ENCODE measurements around the gene NYNRIN.
A peak's percentile ranks its signal among the peaks of the same experiment; 100 is the strongest.
"Not testable (repeated sequence)": the region's sequence is repeated elsewhere in the genome, so short reads cannot be mapped to it uniquely, and the experiment has no call there.

The NYNRIN gene

DNA sequence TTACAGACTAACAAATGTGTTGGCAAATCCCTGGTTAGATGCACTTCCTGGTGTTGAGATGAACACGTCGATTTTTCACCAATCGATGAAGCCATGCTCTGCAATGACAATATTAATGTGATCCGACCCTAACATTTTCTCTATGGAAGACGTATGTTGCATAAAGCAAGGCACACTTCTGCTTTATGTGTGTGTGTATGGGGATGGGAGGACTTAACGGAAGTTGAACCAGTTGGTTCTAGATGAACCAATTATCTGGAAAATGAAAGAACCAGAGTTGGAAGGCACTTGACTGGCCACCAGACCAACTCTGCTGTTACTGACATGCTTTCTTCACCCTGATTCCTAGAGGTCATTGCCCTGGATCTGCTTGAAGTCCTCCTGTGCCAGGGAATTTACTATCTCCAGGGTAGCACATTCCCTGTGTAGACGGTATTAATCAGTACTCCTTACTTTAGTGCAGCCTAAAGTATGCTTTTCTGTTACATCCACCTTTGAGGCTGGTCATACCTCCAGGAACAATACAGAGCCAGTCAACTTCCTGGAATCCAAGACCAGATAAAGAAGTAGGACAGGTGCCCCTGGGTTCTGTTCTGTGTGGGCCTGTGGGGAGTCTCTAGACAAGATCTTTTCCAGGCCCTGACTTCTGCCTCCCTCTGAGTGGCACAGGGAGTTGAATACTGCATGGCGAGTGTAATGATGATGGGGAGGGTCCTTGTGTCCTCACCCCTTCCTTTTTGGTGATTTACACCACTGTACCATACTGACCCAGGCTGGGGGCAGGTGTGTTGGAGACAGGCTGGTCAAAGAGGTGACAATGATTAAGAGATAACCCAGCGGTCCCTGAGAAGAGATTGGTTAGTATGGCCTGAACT lies 39.7 kb downstream of the NYNRIN start:
- H3K9ac ChIP-seq (ENCODE audit: low read depth in 1 of 2, low read length in 2 of 2) = no peak overlapping the region
- H3K4me3 ChIP-seq (ENCODE audit: low read depth in 1 of 2, low read length in 2 of 2) = no peak overlapping the region
- no peaks in the 10 kb centered on the region for H3K9me3 ChIP-seq (ENCODE audit: control insufficient read depth in 1 of 2, low read length in 2 of 2)
- no peak overlapping the region for H3K27ac ChIP-seq (ENCODE audit: low read depth, low read length)
- H3K36me3 ChIP-seq (ENCODE audit: control insufficient read depth in 1 of 2, insufficient read depth in 2 of 2, low read length in 2 of 2) = peaks cover 38 to 55% of the 10 kb centered on the region in 2 donors
- H3K27me3 ChIP-seq (ENCODE audit: control insufficient read depth in 1 of 2, insufficient read depth in 2 of 2, low read length in 2 of 2) = no peaks in the 10 kb centered on the region
- peaks cover 24 to 27% of the 10 kb centered on the region in 2 donors for H3K4me1 ChIP-seq (ENCODE audit: control insufficient read depth in 1 of 2, insufficient read depth in 2 of 2, low read length in 2 of 2)

DNA sequence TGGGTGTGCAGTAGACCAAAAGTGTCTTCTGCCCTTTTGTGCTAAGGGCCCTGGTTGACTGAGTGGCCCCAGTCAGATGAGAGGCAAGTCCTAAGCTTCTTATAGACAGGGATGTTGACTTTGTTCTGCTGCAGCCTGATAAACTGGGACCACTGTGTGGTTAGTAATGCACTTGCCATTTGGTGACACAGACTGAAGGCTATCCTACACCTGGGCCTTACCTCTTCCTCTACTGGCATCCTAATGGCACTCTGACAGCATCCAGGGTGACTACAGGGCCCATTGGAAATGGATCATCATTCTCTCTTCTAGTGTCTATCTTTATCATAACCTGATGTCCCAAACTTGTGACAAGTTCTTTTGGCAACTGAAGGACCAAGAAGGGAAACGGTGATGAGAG lies 40.5 kb downstream of the NYNRIN start:
- no peak overlapping the region for H3K27ac ChIP-seq (ENCODE audit: low read depth, low read length)
- H3K4me3 ChIP-seq (ENCODE audit: low read depth in 1 of 2, low read length in 2 of 2) = no peak overlapping the region
- no peak overlapping the region for H3K9ac ChIP-seq (ENCODE audit: low read depth in 1 of 2, low read length in 2 of 2)
- H3K9me3 ChIP-seq (ENCODE audit: control insufficient read depth in 1 of 2, low read length in 2 of 2) = no peaks in the 10 kb centered on the region
- peaks cover 26 to 29% of the 10 kb centered on the region in 2 donors for H3K4me1 ChIP-seq (ENCODE audit: control insufficient read depth in 1 of 2, insufficient read depth in 2 of 2, low read length in 2 of 2)
- peaks cover 36 to 48% of the 10 kb centered on the region in 2 donors for H3K36me3 ChIP-seq (ENCODE audit: control insufficient read depth in 1 of 2, insufficient read depth in 2 of 2, low read length in 2 of 2)
- no peaks in the 10 kb centered on the region for H3K27me3 ChIP-seq (ENCODE audit: control insufficient read depth in 1 of 2, insufficient read depth in 2 of 2, low read length in 2 of 2)

DNA sequence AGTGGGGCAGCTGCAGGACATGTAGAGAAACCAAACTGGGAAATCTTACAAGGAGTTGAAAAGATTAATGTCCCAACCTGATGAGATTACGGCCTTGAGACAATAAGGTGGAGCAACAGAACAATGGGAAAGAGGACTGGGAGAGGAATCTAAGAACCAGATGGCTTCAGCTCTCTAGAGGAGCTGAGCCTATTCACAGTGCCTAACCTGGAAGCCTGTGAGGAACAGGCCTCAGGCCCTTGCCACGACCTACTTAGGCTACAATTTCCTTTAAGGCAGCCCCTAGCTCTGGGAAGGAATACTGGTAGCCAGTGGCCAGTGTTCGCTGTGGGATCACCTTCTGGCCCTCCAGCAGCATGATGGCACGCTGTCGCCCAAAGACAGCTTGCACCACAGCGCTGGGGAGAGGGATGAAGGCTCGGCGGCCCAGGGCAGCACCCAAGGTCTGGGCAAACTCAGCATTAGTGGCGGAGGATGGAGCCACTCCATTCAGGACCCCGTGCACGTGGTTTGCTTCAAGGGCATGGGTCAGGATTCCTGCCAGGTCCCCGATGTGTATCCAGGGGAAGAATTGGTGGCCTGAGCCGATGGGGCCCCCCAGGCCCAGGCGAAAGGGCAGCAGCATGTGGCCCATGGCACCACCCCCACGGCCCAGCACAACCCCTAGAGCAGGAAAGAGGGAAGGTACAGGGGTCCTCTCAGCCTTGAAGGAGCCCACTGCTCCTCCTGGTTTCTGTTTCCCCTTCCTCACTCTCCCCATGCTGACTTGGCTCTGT lies 41.2 kb downstream of the NYNRIN start:
- Histone ChIP-seq H3K4me1 (ENCODE audit: control insufficient read depth in 1 of 2, insufficient read depth in 2 of 2, low read length in 2 of 2) (peaks cover 26 to 29% of the 10 kb centered on the region in 2 donors), H3K9me3 (ENCODE audit: control insufficient read depth in 1 of 2, low read length in 2 of 2) (no peaks in the 10 kb centered on the region), H3K36me3 (ENCODE audit: control insufficient read depth in 1 of 2, insufficient read depth in 2 of 2, low read length in 2 of 2) (peaks cover 36 to 47% of the 10 kb centered on the region in 2 donors), H3K4me3 (ENCODE audit: low read depth in 1 of 2, low read length in 2 of 2) (no peak overlapping the region), H3K27ac (ENCODE audit: low read depth, low read length) (no peak overlapping the region), H3K9ac (ENCODE audit: low read depth in 1 of 2, low read length in 2 of 2) (no peak overlapping the region), H3K27me3 (ENCODE audit: control insufficient read depth in 1 of 2, insufficient read depth in 2 of 2, low read length in 2 of 2) (no peaks in the 10 kb centered on the region)

DNA sequence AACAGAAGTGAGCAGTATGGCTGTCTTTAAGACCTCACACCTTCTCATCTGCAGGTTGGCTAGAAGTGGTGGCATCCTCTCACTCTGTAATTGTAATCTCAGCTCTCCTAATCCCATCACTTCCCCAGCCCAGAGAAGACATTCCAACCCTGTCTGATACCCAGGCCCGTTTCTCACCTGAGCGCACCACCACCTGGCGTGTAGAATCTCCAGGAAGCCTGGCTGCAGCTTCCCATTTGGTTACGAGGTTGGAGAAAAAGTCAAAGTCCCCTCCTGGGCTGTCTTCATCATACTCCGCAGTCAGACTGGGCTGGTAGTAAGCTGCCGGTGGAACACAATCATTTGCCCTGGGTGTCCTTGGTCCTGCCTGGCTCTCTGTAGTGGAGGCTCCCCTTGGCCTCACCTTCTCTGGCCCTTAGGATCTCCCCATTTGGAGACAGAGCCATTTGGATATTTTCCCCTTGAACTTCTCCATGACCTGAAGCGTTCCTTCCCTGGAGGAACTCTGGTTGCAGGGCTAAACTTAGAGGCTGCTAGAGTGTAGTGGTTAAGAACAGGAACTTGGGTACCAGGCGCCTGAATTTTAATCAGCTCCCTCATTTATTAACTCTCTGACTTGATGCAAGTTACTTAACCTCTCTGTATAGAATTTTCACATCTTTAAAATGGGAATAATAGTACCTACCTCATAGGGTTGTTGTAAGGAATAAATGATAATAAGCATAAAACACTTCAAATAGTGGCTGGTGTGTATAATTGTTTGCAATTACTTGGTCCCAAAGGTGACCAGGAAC lies 42.0 kb downstream of the NYNRIN start:
- no peaks in the 10 kb centered on the region for H3K27me3 ChIP-seq (ENCODE audit: control insufficient read depth in 1 of 2, insufficient read depth in 2 of 2, low read length in 2 of 2)
- no peak overlapping the region for H3K4me3 ChIP-seq (ENCODE audit: low read depth in 1 of 2, low read length in 2 of 2)
- H3K9me3 ChIP-seq (ENCODE audit: control insufficient read depth in 1 of 2, low read length in 2 of 2) = no peaks in the 10 kb centered on the region
- H3K4me1 ChIP-seq (ENCODE audit: control insufficient read depth in 1 of 2, insufficient read depth in 2 of 2, low read length in 2 of 2) = peaks cover 26 to 29% of the 10 kb centered on the region in 2 donors
- peaks cover 35 to 47% of the 10 kb centered on the region in 2 donors for H3K36me3 ChIP-seq (ENCODE audit: control insufficient read depth in 1 of 2, insufficient read depth in 2 of 2, low read length in 2 of 2)
- H3K27ac ChIP-seq (ENCODE audit: low read depth, low read length) = no peak overlapping the region
- H3K9ac ChIP-seq (ENCODE audit: low read depth in 1 of 2, low read length in 2 of 2) = peak overlapping the region in 1 of 2 donors; percentile 7

GRCh38 chr14:24441485-24441884 lies 42.7 kb downstream of the NYNRIN start:
- Histone ChIP-seq H3K4me3 (ENCODE audit: low read depth in 1 of 2, low read length in 2 of 2) (peak overlapping the region; percentile 76 to 93), H3K36me3 (ENCODE audit: control insufficient read depth in 1 of 2, insufficient read depth in 2 of 2, low read length in 2 of 2) (peaks cover 33 to 43% of the 10 kb centered on the region in 2 donors), H3K27ac (ENCODE audit: low read depth, low read length) (no peak overlapping the region), H3K4me1 (ENCODE audit: control insufficient read depth in 1 of 2, insufficient read depth in 2 of 2, low read length in 2 of 2) (peaks cover 26 to 29% of the 10 kb centered on the region in 2 donors), H3K9me3 (ENCODE audit: control insufficient read depth in 1 of 2, low read length in 2 of 2) (no peaks in the 10 kb centered on the region), H3K27me3 (ENCODE audit: control insufficient read depth in 1 of 2, insufficient read depth in 2 of 2, low read length in 2 of 2) (no peaks in the 10 kb centered on the region), H3K9ac (ENCODE audit: low read depth in 1 of 2, low read length in 2 of 2) (peak overlapping the region; percentile 7 to 99)

GRCh38 chr14:24441904-24442239 lies 43.1 kb downstream of the NYNRIN start:
- no peaks in the 10 kb centered on the region for H3K9me3 ChIP-seq (ENCODE audit: control insufficient read depth in 1 of 2, low read length in 2 of 2)
- peaks cover 26 to 28% of the 10 kb centered on the region in 2 donors for H3K4me1 ChIP-seq (ENCODE audit: control insufficient read depth in 1 of 2, insufficient read depth in 2 of 2, low read length in 2 of 2)
- peak overlapping the region; percentile 76 to 93 for H3K4me3 ChIP-seq (ENCODE audit: low read depth in 1 of 2, low read length in 2 of 2)
- peaks cover 32 to 39% of the 10 kb centered on the region in 2 donors for H3K36me3 ChIP-seq (ENCODE audit: control insufficient read depth in 1 of 2, insufficient read depth in 2 of 2, low read length in 2 of 2)
- peak overlapping the region; percentile 99 for H3K27ac ChIP-seq (ENCODE audit: low read depth, low read length)
- no peaks in the 10 kb centered on the region for H3K27me3 ChIP-seq (ENCODE audit: control insufficient read depth in 1 of 2, insufficient read depth in 2 of 2, low read length in 2 of 2)
- peak overlapping the region; percentile 98 to 99 for H3K9ac ChIP-seq (ENCODE audit: low read depth in 1 of 2, low read length in 2 of 2)

DNA sequence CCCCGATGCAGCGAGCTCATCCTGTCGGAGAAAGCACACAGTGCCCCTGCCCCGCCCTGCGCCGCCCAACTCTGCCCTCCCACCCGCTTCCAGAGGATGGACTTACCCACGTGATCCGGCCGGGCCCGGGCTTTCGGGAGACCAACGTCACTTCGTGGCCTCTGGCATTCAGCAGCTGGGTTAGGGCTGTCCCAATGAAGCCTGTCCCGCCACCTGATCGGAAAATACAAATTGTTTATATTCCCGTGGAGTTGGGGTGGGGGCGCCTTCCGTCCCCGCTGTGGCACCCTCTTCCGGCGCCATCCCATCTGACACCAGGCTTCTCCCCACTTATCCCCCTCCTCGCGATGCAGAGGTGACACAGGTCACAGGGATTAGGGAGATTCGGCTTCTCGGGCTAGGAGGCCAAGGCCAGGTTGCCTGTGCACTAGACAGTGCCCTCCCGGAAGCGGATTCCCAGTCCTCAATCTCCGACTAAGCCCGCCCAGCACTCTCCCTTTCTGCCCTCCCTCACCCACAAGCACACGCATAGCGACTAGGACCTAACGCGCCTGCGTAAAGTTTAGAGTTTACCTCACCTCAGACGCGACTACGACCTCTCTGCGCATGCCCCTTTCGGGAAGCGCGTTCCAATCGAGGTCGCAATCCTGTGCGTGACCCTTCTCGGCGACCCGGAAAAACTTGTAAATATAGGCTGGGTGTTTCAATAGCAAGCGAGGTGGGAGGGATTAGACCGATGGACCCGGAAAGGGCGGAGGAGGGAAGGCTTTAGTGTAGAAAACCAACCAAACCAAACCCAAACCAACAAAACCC lies 43.6 kb downstream of the NYNRIN start, which contains the start of gene SDR39U1:
SDR39U1 (minus strand) TSS at position 537 of the 813 bp plus-strand sequence; CDS start at position 530, 7 bp downstream.
- H3K9ac ChIP-seq (ENCODE audit: low read depth in 1 of 2, low read length in 2 of 2) = peak within 1 kb of the TSS; percentile 98 to 99
- no peaks in the 10 kb centered on the region for H3K9me3 ChIP-seq (ENCODE audit: control insufficient read depth in 1 of 2, low read length in 2 of 2)
- H3K4me3 ChIP-seq (ENCODE audit: low read depth in 1 of 2, low read length in 2 of 2) = peak within 1 kb of the TSS; percentile 76 to 93
- H3K27ac ChIP-seq (ENCODE audit: low read depth, low read length) = peak within 1 kb of the TSS; percentile 99
- peaks cover 26 to 33% of the 10 kb centered on the region in 2 donors for H3K36me3 ChIP-seq (ENCODE audit: control insufficient read depth in 1 of 2, insufficient read depth in 2 of 2, low read length in 2 of 2)
- no peaks in the 10 kb centered on the region for H3K27me3 ChIP-seq (ENCODE audit: control insufficient read depth in 1 of 2, insufficient read depth in 2 of 2, low read length in 2 of 2)
- peaks cover 22 to 24% of the 10 kb centered on the region in 2 donors for H3K4me1 ChIP-seq (ENCODE audit: control insufficient read depth in 1 of 2, insufficient read depth in 2 of 2, low read length in 2 of 2)

DNA sequence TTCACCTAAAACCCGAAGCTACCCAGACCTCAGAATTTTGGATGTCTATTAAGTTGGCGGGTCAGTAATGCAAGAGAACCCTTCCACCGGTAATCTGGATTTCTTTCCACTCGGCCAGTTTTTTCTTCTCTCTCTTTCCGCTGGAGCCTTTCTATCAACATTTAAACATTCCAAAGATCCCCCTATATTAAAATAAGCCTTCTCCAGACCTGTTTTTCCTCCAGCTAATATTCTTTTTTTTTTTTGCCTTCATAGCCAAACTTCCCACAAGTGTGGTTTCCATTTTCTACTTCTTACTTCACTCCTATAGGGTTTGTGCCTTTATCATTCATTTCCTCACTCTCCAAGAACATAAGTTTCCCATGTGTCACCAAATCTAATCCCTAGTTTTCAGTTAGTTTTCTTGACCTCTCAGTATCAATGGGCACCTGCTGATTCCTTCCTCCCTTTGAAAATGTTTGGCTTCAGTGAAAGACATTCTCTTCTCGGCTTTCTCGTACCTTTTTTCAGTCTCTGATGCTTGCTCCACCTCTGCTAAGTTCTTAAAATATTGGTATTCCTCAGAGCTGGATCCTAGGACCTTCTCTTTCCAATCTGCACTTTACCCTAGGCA lies 44.4 kb downstream of the NYNRIN start:
- Histone ChIP-seq H3K27me3 (ENCODE audit: control insufficient read depth in 1 of 2, insufficient read depth in 2 of 2, low read length in 2 of 2) (no peaks in the 10 kb centered on the region), H3K27ac (ENCODE audit: low read depth, low read length) (peak overlapping the region; percentile 99), H3K36me3 (ENCODE audit: control insufficient read depth in 1 of 2, insufficient read depth in 2 of 2, low read length in 2 of 2) (peaks cover 19 to 26% of the 10 kb centered on the region in 2 donors), H3K4me1 (ENCODE audit: control insufficient read depth in 1 of 2, insufficient read depth in 2 of 2, low read length in 2 of 2) (peaks cover 21 to 22% of the 10 kb centered on the region in 2 donors), H3K9ac (ENCODE audit: low read depth in 1 of 2, low read length in 2 of 2) (peak overlapping the region; percentile 65 to 99), H3K4me3 (ENCODE audit: low read depth in 1 of 2, low read length in 2 of 2) (peak overlapping the region; percentile 76 to 88), H3K9me3 (ENCODE audit: control insufficient read depth in 1 of 2, low read length in 2 of 2) (no peaks in the 10 kb centered on the region)

DNA sequence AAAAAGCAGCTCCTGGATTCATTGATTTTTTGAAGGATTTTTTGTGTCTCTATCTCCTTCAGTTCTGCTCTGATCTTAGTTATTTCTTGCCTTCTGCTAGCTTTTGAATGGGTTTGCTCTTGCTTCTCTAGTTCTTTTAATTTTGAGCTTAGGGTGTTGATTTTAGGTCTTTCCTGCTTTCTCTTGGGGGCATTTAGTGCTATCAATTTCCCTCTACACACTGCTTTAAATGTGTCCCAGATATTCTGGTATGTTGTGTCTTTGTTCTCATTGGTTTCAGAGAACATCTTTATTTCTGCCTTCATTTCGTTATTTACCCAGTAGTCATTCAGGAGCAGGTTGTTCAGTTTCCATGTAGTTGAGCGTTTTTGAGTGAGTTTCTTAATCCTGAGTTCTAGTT lies 52.0 kb downstream of the NYNRIN start:
- not testable (repeated sequence) for H3K4me3 ChIP-seq (ENCODE audit: low read depth in 1 of 2, low read length in 2 of 2); H3K9ac ChIP-seq (ENCODE audit: low read depth in 1 of 2, low read length in 2 of 2); H3K27ac ChIP-seq (ENCODE audit: low read depth, low read length); H3K27me3 ChIP-seq (ENCODE audit: control insufficient read depth in 1 of 2, insufficient read depth in 2 of 2, low read length in 2 of 2); H3K9me3 ChIP-seq (ENCODE audit: control insufficient read depth in 1 of 2, low read length in 2 of 2); H3K36me3 ChIP-seq (ENCODE audit: control insufficient read depth in 1 of 2, insufficient read depth in 2 of 2, low read length in 2 of 2); H3K4me1 ChIP-seq (ENCODE audit: control insufficient read depth in 1 of 2, insufficient read depth in 2 of 2, low read length in 2 of 2)

All from duodenal mucosa (tissue), 2 donors.